Common myeloid progenitor, CD34-positive (primary cell): Measurements from ENCODE around the gene UMAD1.
"Not testable (repeated sequence)": the region's sequence is repeated elsewhere in the genome, so short reads cannot be mapped to it uniquely, and the experiment has no call there.

Experiments used
- CTCF ChIA-PET: fragments of 350-600 bp; sonication (Branson Sonifier 250); formaldehyde crosslinking; loops from one replicate; lab custom pipeline; 2021; ENCODE audit warnings: antibody characterized with exemption; lab: Charles Lee
- POLR2A ChIA-PET: fragments of 350-600 bp; sonication (Branson Sonifier 250); formaldehyde crosslinking; loops from one replicate; lab custom pipeline; 2021; ENCODE audit warnings: antibody characterized with exemption; lab: Charles Lee
- DNase-seq, 3 donors: peaks; one replicate each; pipeline versions ENCODE4 v3.0.0 to v3.0.0-alpha.2; 2013
- H3K27ac ChIP-seq, 2 experiments: 1 replicate in 1 of 2; 2 replicates in 1 of 2; pipeline ENCODE4 v1.7.0; 2013; ENCODE audit warnings: inconsistent platforms in 2 of 2, low read length in 2 of 2, mild to moderate bottlenecking in 2 of 2, low read depth in 1 of 2, moderate library complexity in 1 of 2; ENCODE audit not compliant: severe bottlenecking in 2 of 2, insufficient read depth in 1 of 2, poor library complexity in 1 of 2
- H3K27me3 ChIP-seq, 5 experiments: replicated peaks in 2 of 5; 1 replicate in 3 of 5; 2 replicates in 2 of 5; pipeline versions ENCODE4 v1.6.1 to v1.7.0; 2013; ENCODE audit warnings: low read length in 4 of 5, mild to moderate bottlenecking in 2 of 5, moderate library complexity in 2 of 5, inconsistent platforms in 1 of 5; ENCODE audit not compliant: insufficient read depth in 5 of 5, control insufficient read depth in 4 of 5
- H3K36me3 ChIP-seq, 4 experiments: 1 replicate in 2 of 4; 2 replicates in 2 of 4; pipeline versions ENCODE4 v1.6.1 to v1.7.0; 2013; ENCODE audit warnings: low read length in 3 of 4, control low read depth in 1 of 4, mild to moderate bottlenecking in 1 of 4; ENCODE audit not compliant: control insufficient read depth in 4 of 4, insufficient read depth in 4 of 4
- H3K4me1 ChIP-seq, 4 experiments: 1 replicate in 3 of 4; 2 replicates in 1 of 4; pipeline versions ENCODE4 v1.6.1 to v1.7.1; 2013; ENCODE audit warnings: low read length in 3 of 4, mild to moderate bottlenecking in 3 of 4, control low read depth in 1 of 4, inconsistent platforms in 1 of 4, moderate library complexity in 1 of 4; ENCODE audit not compliant: control insufficient read depth in 4 of 4, insufficient read depth in 4 of 4; ENCODE audit errors: control extremely low read depth in 1 of 4
- H3K4me3 ChIP-seq, 7 experiments: 1 replicate in 4 of 7; 2 replicates in 3 of 7; pipeline versions ENCODE4 v1.5.1 to v1.7.0; 2013; ENCODE audit warnings: mild to moderate bottlenecking in 7 of 7, low read length in 6 of 7, moderate library complexity in 6 of 7, inconsistent platforms in 2 of 7, low read depth in 2 of 7, control low read depth in 1 of 7; ENCODE audit not compliant: insufficient read depth in 4 of 7, control insufficient read depth in 1 of 7; ENCODE audit errors: extremely low read depth in 1 of 7
- H3K9me3 ChIP-seq, 5 experiments: 1 replicate in 4 of 5; 2 replicates in 1 of 5; pipeline versions ENCODE4 v1.6.1 to v1.7.1; 2013; ENCODE audit warnings: low read length in 4 of 5, mild to moderate bottlenecking in 2 of 5, inconsistent platforms in 1 of 5, low read depth in 1 of 5, moderate library complexity in 1 of 5; ENCODE audit not compliant: control insufficient read depth in 4 of 5, insufficient read depth in 2 of 5; ENCODE audit errors: control extremely low read depth in 1 of 5
- WGBS: methylation state at CpG from one replicate; pipeline ENCODE4 v1.1.5; 2013; ENCODE audit not compliant: insufficient coverage; 5-methylcytosine and 5-hydroxymethylcytosine counted together

Gene UMAD1

GRCh38 chr7:7819442-7820247 lies 179.1 kb downstream of the UMAD1 start:
- Histone ChIP-seq H3K4me1 (peaks cover 2 to 23% (median 14%) of the 10 kb centered on the region in 4 experiments), H3K4me3 (no peak overlapping the region), H3K27ac (no peak overlapping the region), H3K27me3 (no peaks in the 10 kb centered on the region), H3K36me3 (peaks cover 0 to 3% (median under 1%) of the 10 kb centered on the region in 4 experiments), H3K9me3 (peaks cover 0 to 4% (median 0%) of the 10 kb centered on the region in 5 experiments)
- DNase-seq = no peak
- 75% methylated on average over 5 of the region's 6 CpGs for WGBS
- ChIA-PET CTCF (interaction anchor here (1.0 kb wide), 1 partner anchor 46 kb away, joined by 3 read pairs; no protein-coding TSS in a partner anchor), POLR2A (no interaction called here)

GRCh38 chr7:7820409-7820808 lies 179.9 kb downstream of the UMAD1 start:
- Histone ChIP-seq H3K27me3 (no peaks in the 10 kb centered on the region), H3K27ac (no peak overlapping the region), H3K4me1 (peaks cover 2 to 22% (median 13%) of the 10 kb centered on the region in 4 experiments), H3K36me3 (peaks cover 0 to 2% (median 0%) of the 10 kb centered on the region in 4 experiments), H3K9me3 (no peaks in the 10 kb centered on the region), H3K4me3 (no peak overlapping the region)
- WGBS = no CpG with 5 or more reads among the region's 1 CpG
- POLR2A ChIA-PET = no interaction called here
- CTCF ChIA-PET = no interaction called here
- DNase-seq = no peak

- 100% methylated on average over 2 of the region's 3 CpGs for WGBS
- H3K4me3 ChIP-seq = no peak overlapping the region
- POLR2A ChIA-PET = no interaction called here
- DNase-seq = peak in 2 of 3 donors; percentile 33 to 51
- H3K36me3 ChIP-seq = peaks cover 0 to 2% (median 0%) of the 10 kb centered on the region in 4 experiments
- H3K27ac ChIP-seq = no peak overlapping the region
- H3K4me1 ChIP-seq = peaks cover 0 to 16% (median 8%) of the 10 kb centered on the region in 4 experiments
- CTCF ChIA-PET = no interaction called here
- no peaks in the 10 kb centered on the region for H3K9me3 ChIP-seq
- H3K27me3 ChIP-seq = no peaks in the 10 kb centered on the region
Measured at GRCh38 chr7:7820939-7821338, 180.4 kb downstream of the UMAD1 start.

GRCh38 chr7:7821517-7821916 lies 181.0 kb downstream of the UMAD1 start:
- no peak for DNase-seq
- no CpG with 5 or more reads among the region's 3 CpGs for WGBS
- H3K27ac ChIP-seq = no peak overlapping the region
- peaks cover 0 to 2% (median 0%) of the 10 kb centered on the region in 4 experiments for H3K36me3 ChIP-seq
- no peaks in the 10 kb centered on the region for H3K9me3 ChIP-seq
- H3K27me3 ChIP-seq = no peaks in the 10 kb centered on the region
- H3K4me1 ChIP-seq = peaks cover 0 to 11% (median 2%) of the 10 kb centered on the region in 4 experiments
- CTCF ChIA-PET = no interaction called here
- POLR2A ChIA-PET = no interaction called here
- H3K4me3 ChIP-seq = no peak overlapping the region

- H3K36me3 ChIP-seq, DNase-seq, POLR2A ChIA-PET, H3K9me3 ChIP-seq, H3K4me3 ChIP-seq, CTCF ChIA-PET, H3K27ac ChIP-seq, H3K4me1 ChIP-seq, H3K27me3 ChIP-seq: not testable (repeated sequence)
Measured at GRCh38 chr7:7825294-7825693, 184.7 kb downstream of the UMAD1 start.

GRCh38 chr7:7829667-7830066 lies 189.1 kb downstream of the UMAD1 start:
- no peak overlapping the region for H3K4me3 ChIP-seq
- no peak overlapping the region for H3K27ac ChIP-seq
- H3K27me3 ChIP-seq = no peaks in the 10 kb centered on the region
- H3K9me3 ChIP-seq = no peaks in the 10 kb centered on the region
- DNase-seq = no peak
- H3K36me3 ChIP-seq = no peaks in the 10 kb centered on the region
- ChIA-PET CTCF (no interaction called here), POLR2A (no interaction called here)
- no CpG with 5 or more reads among the region's 2 CpGs for WGBS
- peaks cover 0 to under 1% (median 0%) of the 10 kb centered on the region in 4 experiments for H3K4me1 ChIP-seq

GRCh38 chr7:7830122-7830878 lies 189.7 kb downstream of the UMAD1 start:
- DNase-seq = no peak
- no peak overlapping the region for H3K4me3 ChIP-seq
- H3K9me3 ChIP-seq = no peaks in the 10 kb centered on the region
- no peaks in the 10 kb centered on the region for H3K27me3 ChIP-seq
- CTCF ChIA-PET = no interaction called here
- H3K27ac ChIP-seq = no peak overlapping the region
- H3K36me3 ChIP-seq = no peaks in the 10 kb centered on the region
- POLR2A ChIA-PET = no interaction called here
- H3K4me1 ChIP-seq = peaks cover 0 to 4% (median 0%) of the 10 kb centered on the region in 4 experiments
- WGBS = 94% methylated on average over 3 of the region's 7 CpGs
